Loucy (cell line): ENCODE measurements around the gene HTR5A.

Source experiments
- H2AFZ ChIP-seq: fragments of 200-600 bp; sonication (generic); 2 replicates; pipeline ENCODE4 v1.6.0; 2016; ENCODE audit warnings: antibody characterized with exemption, mild to moderate bottlenecking, low read length, moderate library complexity
- H3F3A ChIP-seq: fragments of 200-600 bp; 2 replicates; pipeline ENCODE4 v1.6.0; 2016; ENCODE audit warnings: antibody characterized with exemption, low read depth, mild to moderate bottlenecking
- H3K27me3 ChIP-seq: fragments of 200-600 bp; sonication (generic); 2 replicates; pipeline ENCODE4 v1.6.1; 2014; ENCODE audit warnings: low read length, mild to moderate bottlenecking; ENCODE audit not compliant: insufficient read depth, poor library complexity, severe bottlenecking
- H3K36me3 ChIP-seq: fragments of 200-600 bp; sonication (generic); 2 replicates; pipeline ENCODE4 v1.6.1; 2016; ENCODE audit warnings: low read length; ENCODE audit not compliant: insufficient read depth
- H3K4me1 ChIP-seq: fragments of 200-600 bp; sonication (generic); 2 replicates; pipeline ENCODE4 v1.5.1; 2014; ENCODE audit warnings: low read length, mild to moderate bottlenecking; ENCODE audit not compliant: insufficient read depth, poor library complexity, severe bottlenecking
- H3K4me2 ChIP-seq: fragments of 200-600 bp; sonication (generic); 2 replicates; pipeline ENCODE4 v1.6.0; 2014; ENCODE audit warnings: antibody characterized with exemption, low read length, low read depth, mild to moderate bottlenecking; ENCODE audit not compliant: poor library complexity, severe bottlenecking
- H3K4me3 ChIP-seq: fragments of 200-600 bp; sonication (generic); 2 replicates; pipeline ENCODE4 v1.5.1; 2014; ENCODE audit warnings: low read length, mild to moderate bottlenecking, mixed read lengths; ENCODE audit not compliant: poor library complexity, severe bottlenecking
- H3K79me2 ChIP-seq: fragments of 200-600 bp; sonication (generic); 2 replicates; pipeline ENCODE4 v1.6.1; 2014; ENCODE audit warnings: low read length; ENCODE audit not compliant: insufficient read depth
- H3K9ac ChIP-seq: fragments of 200-600 bp; sonication (generic); 2 replicates; pipeline ENCODE4 v1.6.0; 2014; ENCODE audit warnings: mild to moderate bottlenecking, low read depth, low read length, moderate library complexity; ENCODE audit not compliant: poor library complexity, severe bottlenecking
- H3K9me2 ChIP-seq: fragments of 200-600 bp; sonication (generic); replicated peaks from 2 replicates; pipeline ENCODE4 v1.6.1; 2016; ENCODE audit warnings: low read depth, low read length, mixed read lengths
- H3K9me3 ChIP-seq: fragments of 200-600 bp; sonication (generic); 2 replicates; pipeline ENCODE4 v1.6.1; 2014; ENCODE audit warnings: mild to moderate bottlenecking, antibody characterized with exemption, low read length, low read depth; ENCODE audit not compliant: insufficient read depth
- H4K20me1 ChIP-seq: fragments of 200-600 bp; sonication (generic); 2 replicates; pipeline ENCODE4 v1.6.0; 2014; ENCODE audit warnings: antibody characterized with exemption, low read length, mild to moderate bottlenecking; ENCODE audit not compliant: insufficient read depth, poor library complexity, severe bottlenecking
- EZH2phosphoT487 ChIP-seq: fragments of 200-600 bp; IDR thresholded peaks from 2 replicates; pipeline ENCODE4 v1.6.1; 2018; ENCODE audit warnings: antibody characterized with exemption, mild to moderate bottlenecking, moderate library complexity, borderline replicate concordance
- TF ChIP-seq, protein P1 (sequence below): fragments of 200-600 bp; sonication (generic); conservative IDR thresholded peaks from 2 replicates; pipeline ENCODE4 v1.5.1; 2014; ENCODE audit warnings: mild to moderate bottlenecking, antibody characterized with exemption, low read length

Gene HTR5A

GRCh38 chr7:155090684-155091083 lies 20.6 kb downstream of the HTR5A start:
- Histone ChIP-seq H3K9me2 (no peaks in the 10 kb centered on the region), H3K27me3 (no peaks in the 10 kb centered on the region), H4K20me1 (no peaks in the 10 kb centered on the region), H3K9me3 (no peaks in the 10 kb centered on the region), H3F3A (no peaks in the 10 kb centered on the region), H2AFZ (no peak overlapping the region), H3K4me3 (no peak overlapping the region), H3K79me2 (no peaks in the 10 kb centered on the region), H3K36me3 (no peaks in the 10 kb centered on the region), H3K4me2 (no peak overlapping the region), H3K4me1 (peaks cover 20% of the 10 kb centered on the region), H3K9ac (no peak overlapping the region)
- no peak for TF ChIP-seq EZH2phosphoT487
- TF ChIP-seq, protein P1, sequence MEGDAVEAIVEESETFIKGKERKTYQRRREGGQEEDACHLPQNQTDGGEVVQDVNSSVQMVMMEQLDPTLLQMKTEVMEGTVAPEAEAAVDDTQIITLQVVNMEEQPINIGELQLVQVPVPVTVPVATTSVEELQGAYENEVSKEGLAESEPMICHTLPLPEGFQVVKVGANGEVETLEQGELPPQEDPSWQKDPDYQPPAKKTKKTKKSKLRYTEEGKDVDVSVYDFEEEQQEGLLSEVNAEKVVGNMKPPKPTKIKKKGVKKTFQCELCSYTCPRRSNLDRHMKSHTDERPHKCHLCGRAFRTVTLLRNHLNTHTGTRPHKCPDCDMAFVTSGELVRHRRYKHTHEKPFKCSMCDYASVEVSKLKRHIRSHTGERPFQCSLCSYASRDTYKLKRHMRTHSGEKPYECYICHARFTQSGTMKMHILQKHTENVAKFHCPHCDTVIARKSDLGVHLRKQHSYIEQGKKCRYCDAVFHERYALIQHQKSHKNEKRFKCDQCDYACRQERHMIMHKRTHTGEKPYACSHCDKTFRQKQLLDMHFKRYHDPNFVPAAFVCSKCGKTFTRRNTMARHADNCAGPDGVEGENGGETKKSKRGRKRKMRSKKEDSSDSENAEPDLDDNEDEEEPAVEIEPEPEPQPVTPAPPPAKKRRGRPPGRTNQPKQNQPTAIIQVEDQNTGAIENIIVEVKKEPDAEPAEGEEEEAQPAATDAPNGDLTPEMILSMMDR: no peak

- Histone ChIP-seq H3K9me3 (no peaks in the 10 kb centered on the region), H3K36me3 (no peaks in the 10 kb centered on the region), H3K4me2 (no peak overlapping the region), H3F3A (no peaks in the 10 kb centered on the region), H3K9me2 (no peaks in the 10 kb centered on the region), H4K20me1 (no peaks in the 10 kb centered on the region), H3K79me2 (no peaks in the 10 kb centered on the region), H2AFZ (no peak overlapping the region), H3K27me3 (no peaks in the 10 kb centered on the region), H3K4me3 (no peak overlapping the region), H3K9ac (no peak overlapping the region), H3K4me1 (peaks cover 20% of the 10 kb centered on the region)
- no peak for TF ChIP-seq EZH2phosphoT487
- TF ChIP-seq, protein P1: no peak
These were observed 23.5 kb downstream of the HTR5A start for GRCh38 chr7:155093596-155093995.

GRCh38 chr7:155094636-155095135 lies 24.6 kb downstream of the HTR5A start:
- no peaks in the 10 kb centered on the region for H3F3A ChIP-seq
- no peaks in the 10 kb centered on the region for H3K9me2 ChIP-seq
- peaks cover 20% of the 10 kb centered on the region for H3K4me1 ChIP-seq
- TF ChIP-seq EZH2phosphoT487: no peak
- TF ChIP-seq, protein P1: no peak
- no peak overlapping the region for H3K4me2 ChIP-seq
- H2AFZ ChIP-seq: no peak overlapping the region
- H3K4me3 ChIP-seq: no peak overlapping the region
- no peaks in the 10 kb centered on the region for H3K36me3 ChIP-seq
- no peaks in the 10 kb centered on the region for H3K79me2 ChIP-seq
- no peak overlapping the region for H3K9ac ChIP-seq
- H4K20me1 ChIP-seq: no peaks in the 10 kb centered on the region
- no peaks in the 10 kb centered on the region for H3K9me3 ChIP-seq
- H3K27me3 ChIP-seq: no peaks in the 10 kb centered on the region
